ENCODE data around the gene RTN4IP1. TPM values are rescaled to one million over a fixed set of nuclear protein-coding genes. Genes with fewer than 3 reads are reported as not detected.
"Not testable (repeated sequence)": the region's sequence is repeated elsewhere in the genome, so short reads cannot be mapped to it uniquely, and the experiment has no call there.

Gene RTN4IP1
- total RNA-seq, 1 experiment from 2014 or later, result 15.8 TPM

GRCh38 chr6:106560996-106561685 lies 68.2 kb downstream of the RTN4IP1 start:
- in situ Hi-C loops (cut with HindIII; ENCODE audit: low pct_unique_long_range_greater_than_20kb, low sequenced_read_pairs), result loop anchor here (25.0 kb wide), 1 partner anchor 124 kb away; no protein-coding TSS in a partner anchor
- DNase-seq (ENCODE audit: low read depth), result no peak

- not testable (repeated sequence) for DNase-seq (ENCODE audit: low read depth)
- in situ Hi-C loops (cut with HindIII; ENCODE audit: low pct_unique_long_range_greater_than_20kb, low sequenced_read_pairs), result loop anchor here (25.0 kb wide), 1 partner anchor 122 kb away; no protein-coding TSS in a partner anchor
Measured at GRCh38 chr6:106559659-106560058, 69.6 kb downstream of the RTN4IP1 start.

DNA sequence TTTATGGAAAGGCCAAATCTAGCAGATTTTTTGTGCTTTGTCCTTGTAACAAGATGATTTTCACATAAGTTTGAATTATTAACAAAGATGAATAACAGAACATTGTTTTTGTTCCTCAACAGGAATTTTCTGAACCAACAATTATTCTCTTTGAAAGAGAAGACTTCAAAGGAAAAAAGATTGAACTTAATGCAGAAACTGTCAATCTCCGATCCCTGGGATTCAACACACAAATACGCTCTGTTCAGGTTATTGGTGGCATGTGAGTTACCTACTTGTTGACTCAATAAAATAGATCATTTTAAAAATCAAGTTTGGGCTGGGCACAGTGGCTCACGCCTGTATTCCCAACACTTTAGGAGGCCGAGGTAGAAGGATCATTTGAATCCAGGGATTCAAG lies 70.9 kb downstream of the RTN4IP1 start:
- DNase-seq (ENCODE audit: low read depth), result no peak
- in situ Hi-C loops (cut with HindIII; ENCODE audit: low pct_unique_long_range_greater_than_20kb, low sequenced_read_pairs), result loop anchor here (25.0 kb wide), 1 partner anchor 121 kb away; no protein-coding TSS in a partner anchor

- DNase-seq (ENCODE audit: low read depth), result no peak
- in situ Hi-C loops (cut with HindIII; ENCODE audit: low pct_unique_long_range_greater_than_20kb, low sequenced_read_pairs), result loop anchor here (25.0 kb wide), 1 partner anchor 121 kb away; no protein-coding TSS in a partner anchor
Measured at GRCh38 chr6:106557837-106558236, 71.5 kb downstream of the RTN4IP1 start.

- in situ Hi-C loops (cut with HindIII; ENCODE audit: low pct_unique_long_range_greater_than_20kb, low sequenced_read_pairs), result loop anchor here (25.0 kb wide), 1 partner anchor 119 kb away; no protein-coding TSS in a partner anchor
- peak; percentile 25 for DNase-seq (ENCODE audit: low read depth)
Measured at GRCh38 chr6:106556368-106556960, 72.8 kb downstream of the RTN4IP1 start.

DNA sequence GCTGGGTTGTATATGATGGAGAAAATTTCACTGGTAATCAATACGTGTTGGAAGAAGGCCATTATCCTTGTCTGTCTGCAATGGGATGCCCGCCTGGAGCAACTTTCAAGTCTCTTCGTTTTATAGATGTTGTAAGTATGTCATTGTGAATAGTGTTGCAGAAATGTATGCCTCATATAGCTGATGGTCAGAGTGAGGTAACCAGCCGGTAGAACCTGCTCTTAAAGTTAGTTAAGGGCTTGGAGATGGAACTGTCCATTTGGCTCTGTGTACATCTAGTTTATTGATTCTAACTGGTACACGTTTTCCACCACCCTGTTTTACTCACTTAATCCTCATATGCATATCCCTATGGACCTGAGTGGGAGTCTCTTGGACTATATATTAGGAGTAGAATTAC lies 73.5 kb downstream of the RTN4IP1 start:
- no peak for DNase-seq (ENCODE audit: low read depth)
- in situ Hi-C loops (cut with HindIII; ENCODE audit: low pct_unique_long_range_greater_than_20kb, low sequenced_read_pairs), result loop anchor here (25.0 kb wide), 1 partner anchor 118 kb away; no protein-coding TSS in a partner anchor

DNA sequence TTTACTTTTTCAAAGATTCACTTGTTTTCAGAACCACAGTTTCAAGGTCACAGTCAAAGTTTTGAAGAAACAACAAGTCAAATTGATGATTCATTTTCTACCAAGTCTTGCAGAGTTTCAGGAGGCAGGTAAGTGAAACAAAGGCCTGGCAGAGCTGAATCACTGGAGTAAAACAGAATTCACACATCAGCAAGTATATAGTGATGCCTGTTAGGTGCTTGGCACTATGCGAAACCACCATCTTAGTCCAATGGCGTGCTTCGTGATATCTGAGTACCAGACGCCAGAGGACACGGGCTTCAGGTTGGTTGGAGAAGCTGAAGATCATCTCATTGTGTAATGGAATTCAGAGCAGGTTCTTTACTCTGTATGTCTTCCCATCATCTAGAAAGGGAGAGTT lies 75.9 kb downstream of the RTN4IP1 start:
- in situ Hi-C loops (cut with HindIII; ENCODE audit: low pct_unique_long_range_greater_than_20kb, low sequenced_read_pairs), result loop anchor here (25.0 kb wide), 1 partner anchor 116 kb away; no protein-coding TSS in a partner anchor
- DNase-seq (ENCODE audit: low read depth), result no peak

- DNase-seq (ENCODE audit: low read depth), result no peak
- in situ Hi-C loops (cut with HindIII; ENCODE audit: low pct_unique_long_range_greater_than_20kb, low sequenced_read_pairs), result loop anchor here (25.0 kb wide), 1 partner anchor 114 kb away; no protein-coding TSS in a partner anchor
Measured at GRCh38 chr6:106551155-106551554, 78.1 kb downstream of the RTN4IP1 start.

- in situ Hi-C loops (cut with HindIII; ENCODE audit: low pct_unique_long_range_greater_than_20kb, low sequenced_read_pairs), result no loop called here
- DNase-seq (ENCODE audit: low read depth), result no peak
Measured at GRCh38 chr6:106549521-106549920, 79.8 kb downstream of the RTN4IP1 start.

DNA sequence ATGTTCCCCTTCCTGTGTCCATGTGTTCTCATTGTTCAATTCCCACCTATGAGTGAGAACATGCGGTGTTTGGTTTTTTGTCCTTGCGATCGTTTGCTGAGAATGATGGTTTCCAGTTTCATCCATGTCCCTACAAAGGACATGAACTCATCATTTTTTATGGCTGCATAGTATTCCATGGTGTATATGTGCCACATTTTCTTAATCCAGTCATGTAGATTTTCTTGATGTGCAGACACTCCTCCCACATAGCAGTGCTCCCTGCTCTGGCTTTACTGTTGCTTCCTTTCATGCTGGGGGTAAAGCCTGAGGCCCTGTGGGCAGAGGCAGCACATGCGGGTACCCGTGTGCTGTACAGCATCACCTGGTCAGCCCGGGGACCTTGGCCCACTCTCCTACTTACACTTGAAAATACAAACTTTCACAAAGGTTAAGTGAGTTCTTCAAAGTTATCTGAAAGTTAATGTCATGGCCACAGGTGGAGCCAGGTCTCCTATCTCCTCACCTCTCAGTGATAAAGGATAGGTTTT lies 80.3 kb downstream of the RTN4IP1 start:
- in situ Hi-C loops (cut with HindIII; ENCODE audit: low pct_unique_long_range_greater_than_20kb, low sequenced_read_pairs); DNase-seq (ENCODE audit: low read depth): not testable (repeated sequence)

DNA sequence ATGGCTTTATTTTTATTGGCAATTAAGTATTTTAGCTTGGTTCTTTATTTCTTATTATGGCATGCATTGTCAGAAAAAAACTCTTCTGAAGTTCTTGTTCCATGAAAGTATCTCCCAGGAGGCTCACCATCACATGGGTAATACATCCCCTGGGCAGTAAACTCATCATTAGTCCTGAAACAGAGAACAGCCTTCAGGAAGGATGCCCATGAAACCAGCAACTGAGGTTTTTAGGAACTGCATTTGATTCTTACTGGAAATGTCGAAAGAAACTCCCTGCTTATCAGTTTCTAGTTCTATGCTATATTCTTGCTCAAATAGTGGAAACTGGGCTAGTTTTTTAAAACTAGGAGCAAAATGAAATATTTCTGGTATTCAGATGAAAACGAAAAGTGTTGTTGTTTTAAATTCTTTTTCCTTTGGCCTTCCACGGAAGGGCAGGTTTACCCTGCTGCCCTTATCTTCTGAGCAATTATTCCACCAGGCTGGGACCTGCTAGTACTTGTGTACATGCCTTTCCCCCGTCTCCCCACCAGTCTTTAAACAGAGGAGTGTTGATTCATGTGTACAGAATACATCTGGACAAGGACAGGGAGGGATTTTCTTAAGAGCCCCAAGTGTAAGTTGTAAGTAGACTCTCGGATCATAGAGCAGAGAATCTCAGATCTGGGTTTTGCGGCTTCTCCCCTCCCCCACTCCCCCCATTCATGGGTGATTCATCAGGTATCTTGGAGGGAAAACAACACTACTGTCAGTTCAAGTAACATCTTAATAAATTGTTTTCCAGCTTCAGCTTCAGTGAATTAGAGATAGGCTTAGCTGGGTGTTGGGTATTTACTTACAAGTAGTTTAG lies 81.5 kb downstream of the RTN4IP1 start:
- in situ Hi-C loops (cut with HindIII; ENCODE audit: low pct_unique_long_range_greater_than_20kb, low sequenced_read_pairs), result no loop called here

GRCh38 chr6:106546691-106547414 lies 82.4 kb downstream of the RTN4IP1 start:
- in situ Hi-C loops (cut with HindIII; ENCODE audit: low pct_unique_long_range_greater_than_20kb, low sequenced_read_pairs), result no loop called here
- DNase-seq (ENCODE audit: low read depth), result peak; percentile 61

More for the DNA sequence above, 81.5 kb downstream of the RTN4IP1 start:
- peak; percentile 67 for DNase-seq (ENCODE audit: low read depth)

GRCh38 chr6:106546261-106546690 lies 83.0 kb downstream of the RTN4IP1 start:
- no peak for DNase-seq (ENCODE audit: low read depth)
- in situ Hi-C loops (cut with HindIII; ENCODE audit: low pct_unique_long_range_greater_than_20kb, low sequenced_read_pairs), result no loop called here

DNA sequence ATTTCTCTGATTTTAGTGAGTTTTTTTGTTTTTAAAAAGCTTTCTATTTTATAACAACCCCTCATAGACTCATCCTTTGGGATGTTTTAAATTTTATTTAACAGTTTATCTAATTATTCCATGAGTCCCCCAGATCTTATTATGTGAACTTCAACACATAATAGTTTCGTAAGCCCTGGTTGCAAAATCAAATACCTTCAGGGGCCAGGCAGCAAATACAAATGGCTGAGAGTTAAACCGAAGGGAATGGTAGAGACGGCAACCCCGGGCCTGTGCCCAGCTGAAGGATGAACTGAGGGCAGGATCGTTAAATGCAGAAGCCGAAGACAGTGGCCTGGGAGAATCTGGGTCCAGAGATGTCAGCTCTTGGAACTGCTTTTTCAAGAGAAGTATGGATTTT lies 88.4 kb downstream of the RTN4IP1 start:
- in situ Hi-C loops (cut with HindIII; ENCODE audit: low pct_unique_long_range_greater_than_20kb, low sequenced_read_pairs), result no loop called here

DNA sequence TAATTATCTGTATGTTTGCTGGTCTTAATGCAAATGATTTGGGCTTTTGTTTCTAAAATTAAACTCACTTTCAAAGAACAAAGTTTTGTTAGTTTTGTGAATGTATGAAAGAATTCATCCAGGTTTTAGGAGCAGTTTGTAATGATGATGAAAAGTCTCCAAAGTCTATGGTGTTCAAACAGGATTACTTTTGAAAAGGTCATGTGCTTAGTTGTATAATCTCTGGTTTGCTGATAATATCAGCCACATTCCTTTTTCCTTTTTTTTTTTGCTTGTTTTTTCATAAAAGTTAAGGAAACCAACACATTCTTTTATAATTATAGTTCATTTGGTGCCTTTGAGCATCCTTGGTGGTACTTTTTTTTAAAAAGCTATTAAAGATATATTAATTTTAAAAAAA lies 88.9 kb downstream of the RTN4IP1 start:
- in situ Hi-C loops (cut with HindIII; ENCODE audit: low pct_unique_long_range_greater_than_20kb, low sequenced_read_pairs), result no loop called here
- no peak for DNase-seq (ENCODE audit: low read depth)

More for the DNA sequence above, 88.4 kb downstream of the RTN4IP1 start:
- no peak for DNase-seq (ENCODE audit: low read depth)

- no peak for DNase-seq (ENCODE audit: low read depth)
- in situ Hi-C loops (cut with HindIII; ENCODE audit: low pct_unique_long_range_greater_than_20kb, low sequenced_read_pairs), result no loop called here
Measured at GRCh38 chr6:106539936-106540335, 89.4 kb downstream of the RTN4IP1 start.

DNA sequence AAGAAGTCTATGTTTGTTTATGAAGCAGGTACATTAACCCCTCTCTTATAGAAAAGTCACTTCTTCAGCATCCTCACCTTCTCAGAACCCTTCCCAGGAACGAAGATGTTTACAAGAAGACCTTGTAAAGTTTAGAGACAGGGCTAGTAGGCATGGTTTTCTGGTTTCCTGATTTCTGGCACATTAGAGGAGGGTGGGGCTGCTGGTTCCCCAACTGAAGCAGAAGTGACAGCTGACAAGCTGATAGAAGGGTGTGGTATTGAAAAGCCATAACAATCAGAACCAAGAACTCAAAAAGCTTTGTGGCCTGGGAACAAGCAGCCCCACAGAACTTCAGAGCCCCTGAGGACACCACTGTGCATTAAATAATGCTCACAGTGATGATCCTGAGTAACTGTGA lies 91.2 kb downstream of the RTN4IP1 start:
- in situ Hi-C loops (cut with HindIII; ENCODE audit: low pct_unique_long_range_greater_than_20kb, low sequenced_read_pairs), result no loop called here
- no peak for DNase-seq (ENCODE audit: low read depth)

GRCh38 chr6:106537662-106538061 lies 91.6 kb downstream of the RTN4IP1 start:
- DNase-seq (ENCODE audit: low read depth), result no peak
- in situ Hi-C loops (cut with HindIII; ENCODE audit: low pct_unique_long_range_greater_than_20kb, low sequenced_read_pairs), result no loop called here
